PFSK-1 (cell line): Measurements from ENCODE around the gene CD274.

Source experiments
- POLR2AphosphoS5 ChIP-seq: IDR thresholded peaks from 2 replicates; pipeline ENCODE4 v1.6.1; 2012; ENCODE audit warnings: low read depth, mild to moderate bottlenecking, control low read depth, low read length, moderate library complexity
- SIN3A ChIP-seq: IDR thresholded peaks from 2 replicates; pipeline ENCODE4 v1.6.1; 2012; ENCODE audit warnings: mild to moderate bottlenecking, low read length, moderate library complexity, borderline replicate concordance; ENCODE audit not compliant: insufficient read depth
- TAF1 ChIP-seq: IDR thresholded peaks from 2 replicates; pipeline ENCODE4 v1.6.1; 2012; ENCODE audit warnings: low read length, control low read depth, borderline replicate concordance; ENCODE audit not compliant: insufficient read depth
- TF ChIP-seq, protein P1 (sequence below), 2 experiments: IDR thresholded peaks; 2 replicates each; pipeline versions ENCODE4 v1.6.1 to v1.8.0; 2011 to 2012; ENCODE audit warnings: low read depth in 2 of 2, low read length in 2 of 2, control low read depth in 1 of 2, inconsistent platforms in 1 of 2, mild to moderate bottlenecking in 1 of 2, moderate library complexity in 1 of 2; ENCODE audit not compliant: insufficient read depth in 1 of 2

DNA sequence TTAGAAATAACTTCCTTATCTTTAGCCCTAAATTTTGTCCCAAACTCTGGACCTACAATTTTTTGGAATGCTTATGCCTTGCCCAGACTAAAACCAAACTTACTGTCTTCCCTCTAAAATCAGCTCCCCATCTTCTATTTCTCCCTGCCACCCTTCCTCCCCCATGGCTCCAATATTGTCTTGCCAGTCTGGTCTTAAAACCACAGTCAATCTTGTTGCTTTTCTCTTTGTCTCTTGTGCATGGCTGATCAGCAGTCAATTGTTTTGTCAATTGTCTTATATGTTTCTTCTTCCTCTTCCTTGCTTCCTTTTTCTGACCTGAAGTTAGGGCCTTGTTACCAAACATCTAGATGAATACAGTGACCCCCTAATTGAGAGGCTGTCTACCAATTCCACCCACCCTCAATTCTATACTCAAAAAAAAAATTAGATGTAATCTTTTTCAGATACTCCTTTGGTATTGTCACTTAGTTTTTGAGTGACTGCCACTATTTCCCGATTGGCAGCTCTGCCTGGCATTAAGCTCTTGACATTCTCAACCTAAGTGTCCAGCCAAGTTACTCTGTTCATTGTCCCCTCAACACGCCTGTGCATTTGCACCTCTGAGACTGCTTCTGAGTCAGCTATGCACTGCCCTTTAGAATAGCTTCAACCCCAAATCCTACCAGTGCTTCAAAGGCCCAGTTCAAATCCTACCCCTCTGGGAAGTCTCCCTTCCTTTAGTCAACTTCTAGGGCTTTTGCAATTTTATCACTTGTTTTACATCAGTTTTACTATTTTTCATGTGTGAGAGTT is 62.5 kb downstream of the CD274 start:
- TF ChIP-seq, protein P1, sequence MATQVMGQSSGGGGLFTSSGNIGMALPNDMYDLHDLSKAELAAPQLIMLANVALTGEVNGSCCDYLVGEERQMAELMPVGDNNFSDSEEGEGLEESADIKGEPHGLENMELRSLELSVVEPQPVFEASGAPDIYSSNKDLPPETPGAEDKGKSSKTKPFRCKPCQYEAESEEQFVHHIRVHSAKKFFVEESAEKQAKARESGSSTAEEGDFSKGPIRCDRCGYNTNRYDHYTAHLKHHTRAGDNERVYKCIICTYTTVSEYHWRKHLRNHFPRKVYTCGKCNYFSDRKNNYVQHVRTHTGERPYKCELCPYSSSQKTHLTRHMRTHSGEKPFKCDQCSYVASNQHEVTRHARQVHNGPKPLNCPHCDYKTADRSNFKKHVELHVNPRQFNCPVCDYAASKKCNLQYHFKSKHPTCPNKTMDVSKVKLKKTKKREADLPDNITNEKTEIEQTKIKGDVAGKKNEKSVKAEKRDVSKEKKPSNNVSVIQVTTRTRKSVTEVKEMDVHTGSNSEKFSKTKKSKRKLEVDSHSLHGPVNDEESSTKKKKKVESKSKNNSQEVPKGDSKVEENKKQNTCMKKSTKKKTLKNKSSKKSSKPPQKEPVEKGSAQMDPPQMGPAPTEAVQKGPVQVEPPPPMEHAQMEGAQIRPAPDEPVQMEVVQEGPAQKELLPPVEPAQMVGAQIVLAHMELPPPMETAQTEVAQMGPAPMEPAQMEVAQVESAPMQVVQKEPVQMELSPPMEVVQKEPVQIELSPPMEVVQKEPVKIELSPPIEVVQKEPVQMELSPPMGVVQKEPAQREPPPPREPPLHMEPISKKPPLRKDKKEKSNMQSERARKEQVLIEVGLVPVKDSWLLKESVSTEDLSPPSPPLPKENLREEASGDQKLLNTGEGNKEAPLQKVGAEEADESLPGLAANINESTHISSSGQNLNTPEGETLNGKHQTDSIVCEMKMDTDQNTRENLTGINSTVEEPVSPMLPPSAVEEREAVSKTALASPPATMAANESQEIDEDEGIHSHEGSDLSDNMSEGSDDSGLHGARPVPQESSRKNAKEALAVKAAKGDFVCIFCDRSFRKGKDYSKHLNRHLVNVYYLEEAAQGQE (IDR thresholded peaks at IDR 0.05; ENCODE audit: insufficient read depth in 1 of 2, low read depth in 2 of 2, low read length in 2 of 2): no peak
- TF ChIP-seq POLR2AphosphoS5 (no peak), TAF1 (no peak), SIN3A (no peak)
